Transverse colon (tissue), 4 donors: Measurements from ENCODE around the gene CCNC. TPM values are rescaled to one million over a fixed set of nuclear protein-coding genes. Genes with fewer than 3 reads are reported as not detected.

Experiments used
- DNase-seq: peaks from one replicate; pipeline ENCODE4 v3.0.0-alpha.2; 2019
- H3K27ac ChIP-seq, 4 donors: fragments of 200-600 bp; sonication (generic); 2 replicates each; pipeline ENCODE4 v1.5.1; 2016 to 2018; ENCODE audit warnings: inconsistent platforms in 4 of 4
- H3K27me3 ChIP-seq: fragments of 200-600 bp; sonication (generic); 2 replicates; pipeline ENCODE4 v1.5.1; 2017; ENCODE audit warnings: inconsistent platforms
- H3K36me3 ChIP-seq, 4 donors: fragments of 200-600 bp; sonication (generic); 2 replicates each; pipeline ENCODE4 v1.5.1; 2017 to 2019; ENCODE audit warnings: inconsistent platforms in 4 of 4
- H3K4me1 ChIP-seq, 4 donors: fragments of 200-600 bp; sonication (generic); 2 replicates each; pipeline ENCODE4 v1.5.1; 2017 to 2020; ENCODE audit warnings: inconsistent platforms in 4 of 4
- H3K4me3 ChIP-seq, 4 donors: fragments of 200-600 bp; sonication (generic); 1 replicate in 1 of 4; 2 replicates in 3 of 4; pipeline versions ENCODE4 v1.5.1 to v1.6.1; 2017 to 2019; ENCODE audit warnings: inconsistent platforms in 4 of 4
- H3K9me3 ChIP-seq, 2 donors: fragments of 200-600 bp; sonication (generic); 2 replicates each; pipeline ENCODE4 v1.5.1; 2017 to 2019; ENCODE audit warnings: inconsistent platforms in 2 of 2
- CTCF ChIP-seq, 5 experiments: fragments of 200-600 bp in 3 of 5; fragments of 450-650 bp in 2 of 5; sonication (generic) in 3 of 5; IDR thresholded peaks; 1 replicate in 2 of 5; 2 replicates in 3 of 5; pipeline ENCODE4 v1.5.1; 2016 to 2017; ENCODE audit warnings: antibody characterized with exemption in 5 of 5, inconsistent platforms in 3 of 5, mild to moderate bottlenecking in 2 of 5, moderate library complexity in 1 of 5
- EP300 ChIP-seq: sonication (generic); formaldehyde crosslinking; IDR thresholded peaks from one replicate; pipeline ENCODE4 v1.6.1; 2017; ENCODE audit warnings: antibody characterized with exemption, low read depth
- POLR2A ChIP-seq: fragments of 450-650 bp; IDR thresholded peaks from one replicate; pipeline ENCODE4 v1.6.1; 2016; ENCODE audit warnings: antibody characterized with exemption, mild to moderate bottlenecking, moderate library complexity
- POLR2AphosphoS5 ChIP-seq, 3 donors: sonication (generic); formaldehyde crosslinking; IDR thresholded peaks; one replicate each; pipeline ENCODE4 v1.6.1; 2016; ENCODE audit warnings: antibody characterized with exemption in 3 of 3
- WGBS, 2 donors: methylation state at CpG; one replicate each; pipeline ENCODE4 v1.1.5; 2018; ENCODE audit warnings: low coverage in 1 of 2; 5-methylcytosine and 5-hydroxymethylcytosine counted together
- in situ Hi-C, 4 donors: fragments of 200-750 bp; cut with MboI; loops; one replicate each; pipeline versions ENCODE4 v1.15.0 to v1.15.1; 2017; ENCODE audit warnings: low sequenced_read_pairs in 3 of 4, low pct_ligation_motif_present in 1 of 4, low pct_unique_long_range_greater_than_20kb in 1 of 4
- intact Hi-C: fragments of 100-400 bp; cut with DNase I; formaldehyde crosslinking; loops from one replicate; pipeline ENCODE4 v1.15.1; 2023; ENCODE audit warnings: low total_unique reads
- total RNA-seq, 4 donors: library from RNA; depleted of rRNA; stranded (reverse); fragments of >200 nt; gene quantifications; one replicate each; pipeline ENCODE4 v1.1.0, GENCODE V29; 2016

The CCNC gene
- total RNA-seq, 4 donors from 2014 or later, result 47.0 to 104 (median 63.6) TPM

GRCh38 chr6:99575544-99576227, 7.2 kb upstream of the CCNC start:
- Histone ChIP-seq H3K27ac (no peak overlapping the region), H3K4me1 (no peaks in the 10 kb centered on the region), H3K27me3 (no peaks in the 10 kb centered on the region), H3K36me3 (no peaks in the 10 kb centered on the region), H3K9me3 (no peaks in the 10 kb centered on the region), H3K4me3 (no peak overlapping the region)
- in situ Hi-C loops (no loop called here), intact Hi-C loops (no loop called here)
- WGBS, 2 donors, result 76% methylated on average over 2 of the region's 2 CpGs; no CpG with 5 or more reads in 1 of the 2 donors
- DNase-seq, result no peak
- no peak for TF ChIP-seq POLR2AphosphoS5 (IDR thresholded peaks at IDR 0.05)
- TF ChIP-seq CTCF (IDR thresholded peaks at IDR 0.05), result no peak
- TF ChIP-seq POLR2A, result no peak
- no peak for TF ChIP-seq EP300

GRCh38 chr6:99573980-99574617, 5.6 kb upstream of the CCNC start:
- H3K4me3 ChIP-seq, result no peak overlapping the region
- no peaks in the 10 kb centered on the region for H3K9me3 ChIP-seq
- WGBS, 2 donors, result 84 to 90% methylated on average over 2 of the region's 2 CpGs
- H3K36me3 ChIP-seq, result no peaks in the 10 kb centered on the region
- DNase-seq, result no peak
- H3K4me1 ChIP-seq, result no peaks in the 10 kb centered on the region
- no peak for TF ChIP-seq EP300
- no peak for TF ChIP-seq POLR2A
- no peak for TF ChIP-seq POLR2AphosphoS5 (IDR thresholded peaks at IDR 0.05)
- TF ChIP-seq CTCF (IDR thresholded peaks at IDR 0.05), result no peak
- H3K27ac ChIP-seq, result no peak overlapping the region
- H3K27me3 ChIP-seq, result no peaks in the 10 kb centered on the region
- in situ Hi-C loops, result no loop called here
- intact Hi-C loops, result no loop called here

- Histone ChIP-seq H3K9me3 (no peaks in the 10 kb centered on the region), H3K36me3 (peaks cover 0 to 3% (median 0%) of the 10 kb centered on the region in 4 donors), H3K27me3 (no peaks in the 10 kb centered on the region), H3K4me3 (no peak overlapping the region), H3K27ac (no peak overlapping the region), H3K4me1 (peaks cover 6 to 16% (median 12%) of the 10 kb centered on the region in 4 donors)
- 60 to 77% methylated on average over 4 of the region's 4 CpGs for WGBS, 2 donors
- in situ Hi-C loops, result no loop called here
- intact Hi-C loops, result loop anchor here (2.0 kb wide), 1 partner anchor 14 kb away; no protein-coding TSS in a partner anchor
- TF ChIP-seq POLR2A (no peak), POLR2AphosphoS5 (IDR thresholded peaks at IDR 0.05) (no peak), EP300 (no peak), CTCF (IDR thresholded peaks at IDR 0.05) (no peak)
- DNase-seq, result no peak
Observed at GRCh38 chr6:99563056-99563723, 5.3 kb downstream of the CCNC start.

GRCh38 chr6:99560668-99561067, 7.8 kb downstream of the CCNC start:
- Histone ChIP-seq H3K9me3 (no peaks in the 10 kb centered on the region), H3K27ac (no peak overlapping the region), H3K4me1 (no peaks in the 10 kb centered on the region), H3K27me3 (no peaks in the 10 kb centered on the region), H3K36me3 (peaks cover 0 to 24% (median under 1%) of the 10 kb centered on the region in 4 donors), H3K4me3 (no peak overlapping the region)
- 96 to 98% methylated on average over 4 of the region's 4 CpGs for WGBS, 2 donors
- DNase-seq, result no peak
- TF ChIP-seq CTCF (IDR thresholded peaks at IDR 0.05) (no peak), POLR2A (no peak), POLR2AphosphoS5 (IDR thresholded peaks at IDR 0.05) (no peak), EP300 (no peak)
- in situ Hi-C loops (no loop called here), intact Hi-C loops (no loop called here)
